Measurements from ENCODE around the gene KANK3.

KANK3 gene

DNA sequence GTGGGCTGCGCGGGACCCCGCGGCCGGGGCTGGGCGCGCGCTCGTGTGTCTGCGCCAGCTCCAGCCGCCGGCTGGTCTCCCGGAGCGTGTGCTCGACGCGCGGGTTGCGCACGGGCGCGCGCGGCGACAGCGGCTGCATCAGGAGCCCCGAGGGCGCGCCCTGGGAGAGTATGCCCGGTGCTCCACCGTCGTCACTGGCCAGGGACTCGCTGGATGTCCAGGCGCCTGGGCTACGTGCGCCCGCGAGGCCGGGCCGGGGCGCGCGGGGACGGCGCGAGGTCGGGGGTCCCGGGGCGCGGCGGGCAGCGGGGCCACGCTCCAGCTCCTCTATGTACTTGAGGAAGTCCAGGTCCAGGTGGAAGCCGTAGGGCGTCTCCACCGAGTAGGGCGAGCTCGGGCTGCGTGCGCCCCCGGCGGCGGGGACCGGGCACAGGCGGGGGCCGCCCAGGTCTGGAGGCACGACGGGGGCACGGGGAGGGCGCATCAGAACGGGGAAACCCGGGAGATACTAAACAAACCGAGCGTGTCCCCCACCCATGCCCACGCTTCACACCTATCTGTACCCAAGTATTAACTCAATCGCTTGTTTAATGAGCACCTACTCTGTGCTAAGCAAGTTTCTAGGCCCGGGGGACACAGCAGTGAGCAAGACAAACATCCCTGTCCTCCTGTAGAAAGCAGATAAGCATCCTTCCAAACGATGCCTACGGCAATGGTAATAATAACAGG is 7.6 kb downstream of the KANK3 start:
- no peaks in the 10 kb centered on the region for H3K36me3 Mint-ChIP-seq (ENCODE audit: low read depth)
- H3K27me3 Mint-ChIP-seq: peaks cover 33% of the 10 kb centered on the region
- peak overlapping the region; percentile 60 for H3K4me3 Mint-ChIP-seq
- H3K4me1 Mint-ChIP-seq (ENCODE audit: low read depth): peaks cover 7% of the 10 kb centered on the region
- H3K9me3 Mint-ChIP-seq: no peaks in the 10 kb centered on the region
- H3K27ac Mint-ChIP-seq: no peak overlapping the region

- Mint-ChIP-seq H3K4me1 (ENCODE audit: low read depth) (peaks cover 4% of the 10 kb centered on the region), H3K9me3 (no peaks in the 10 kb centered on the region), H3K36me3 (ENCODE audit: low read depth) (no peaks in the 10 kb centered on the region), H3K27me3 (peaks cover 31% of the 10 kb centered on the region), H3K4me3 (no peak overlapping the region), H3K27ac (no peak overlapping the region)
Measured at GRCh38 chr19:8334458-8335342, 8.4 kb downstream of the KANK3 start.

DNA sequence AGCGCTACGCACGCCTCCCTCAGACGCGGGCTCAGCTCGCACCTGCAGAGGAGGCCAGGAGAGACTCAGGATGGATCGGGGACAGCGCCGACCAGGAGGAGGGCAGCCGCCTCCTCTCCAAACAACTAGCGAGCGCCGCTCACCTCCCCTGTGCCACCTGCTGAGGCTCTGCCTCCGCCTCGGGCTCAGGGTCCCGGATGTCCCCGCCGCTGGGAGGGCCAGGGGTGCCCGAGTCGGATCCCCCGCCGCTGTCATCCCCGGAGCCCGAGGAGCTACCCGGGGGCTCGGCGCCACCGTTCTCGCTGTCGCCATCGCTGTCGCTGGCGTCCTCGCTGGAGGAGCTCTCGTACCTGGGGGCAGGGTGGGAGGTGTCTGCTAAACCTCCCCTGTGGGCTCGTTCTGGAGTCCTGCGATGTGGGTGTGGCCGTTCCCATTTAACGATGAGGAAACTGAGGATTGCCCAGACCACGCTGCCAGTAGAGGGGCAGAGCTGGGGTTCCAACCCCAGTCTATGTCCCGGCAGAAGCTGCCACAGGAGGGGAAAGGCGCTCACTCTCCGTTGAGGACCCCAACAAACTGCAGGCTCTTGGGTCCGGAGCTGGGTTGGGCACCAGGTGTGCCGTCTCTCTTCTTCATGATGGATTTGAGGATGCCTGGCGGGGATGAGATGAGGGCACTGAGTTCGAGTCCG is 9.2 kb downstream of the KANK3 start:
- Mint-ChIP-seq H3K4me1 (ENCODE audit: low read depth) (peaks cover 4% of the 10 kb centered on the region), H3K9me3 (no peaks in the 10 kb centered on the region), H3K4me3 (peak overlapping the region; percentile 20), H3K36me3 (ENCODE audit: low read depth) (no peaks in the 10 kb centered on the region), H3K27me3 (peaks cover 29% of the 10 kb centered on the region), H3K27ac (no peak overlapping the region)

- Mint-ChIP-seq H3K27ac (no peak overlapping the region), H3K36me3 (ENCODE audit: low read depth) (no peaks in the 10 kb centered on the region), H3K4me1 (ENCODE audit: low read depth) (peaks cover 4% of the 10 kb centered on the region), H3K9me3 (no peaks in the 10 kb centered on the region), H3K27me3 (peaks cover 25% of the 10 kb centered on the region), H3K4me3 (no peak overlapping the region)
Measured at GRCh38 chr19:8332976-8333766, 9.9 kb downstream of the KANK3 start.

DNA sequence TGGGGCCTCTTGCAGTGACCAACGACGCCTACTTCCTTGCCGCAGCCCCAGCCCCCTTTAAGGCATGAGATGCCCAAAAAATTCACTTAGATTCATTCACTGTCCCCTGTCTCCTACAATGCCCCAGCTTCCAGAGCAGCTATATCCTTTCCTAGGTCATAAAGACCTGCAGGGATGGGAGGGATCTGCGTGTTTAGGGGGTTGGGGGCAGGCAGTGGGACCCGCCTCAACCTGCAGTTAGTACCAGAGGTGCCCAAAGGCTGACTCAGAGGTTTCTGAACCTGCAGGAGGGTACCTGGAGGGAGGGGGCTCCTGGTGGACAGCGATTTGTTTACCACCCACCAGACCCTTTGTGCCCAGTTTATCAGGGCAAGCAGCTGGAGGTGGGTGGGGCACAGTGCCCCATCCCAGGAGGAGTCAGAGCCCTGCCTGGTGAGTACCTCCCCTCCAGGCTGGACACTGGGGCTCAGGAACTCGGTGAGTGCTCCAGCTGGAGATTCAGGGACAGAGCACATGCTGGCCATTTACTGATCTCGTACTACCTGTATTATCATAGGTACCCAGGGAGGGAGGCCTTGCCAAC is 11.7 kb downstream of the KANK3 start:
- Mint-ChIP-seq H3K4me1 (ENCODE audit: low read depth) (peaks cover 4% of the 10 kb centered on the region), H3K27ac (no peak overlapping the region), H3K36me3 (ENCODE audit: low read depth) (no peaks in the 10 kb centered on the region), H3K4me3 (no peak overlapping the region), H3K9me3 (no peaks in the 10 kb centered on the region), H3K27me3 (peaks cover 13% of the 10 kb centered on the region)

- Mint-ChIP-seq H3K4me1 (ENCODE audit: low read depth) (no peaks in the 10 kb centered on the region), H3K27ac (no peak overlapping the region), H3K36me3 (ENCODE audit: low read depth) (no peaks in the 10 kb centered on the region), H3K27me3 (peaks cover 8% of the 10 kb centered on the region), H3K9me3 (no peaks in the 10 kb centered on the region), H3K4me3 (no peak overlapping the region)
Measured at GRCh38 chr19:8329996-8330395, 13.1 kb downstream of the KANK3 start.

DNA sequence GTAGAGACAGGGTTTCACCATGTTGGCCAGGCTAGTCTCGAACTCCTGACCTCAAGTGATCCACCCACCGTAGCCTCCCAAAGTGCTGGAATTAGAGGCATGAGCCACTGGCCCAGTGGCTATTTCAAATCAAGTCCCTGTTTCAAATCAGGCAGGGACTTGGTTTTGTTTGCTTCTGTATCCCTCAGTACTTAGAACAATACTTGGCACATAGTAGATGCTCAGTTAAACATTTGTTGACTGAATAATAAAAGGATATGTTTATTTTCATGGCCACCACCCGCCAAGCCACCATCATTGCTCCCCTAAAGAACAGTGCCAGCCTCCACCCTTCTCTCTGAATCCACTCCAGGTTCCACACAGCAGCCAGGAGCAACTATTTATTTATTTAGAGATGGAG is 17.6 kb downstream of the KANK3 start:
- Mint-ChIP-seq H3K27ac (no peak overlapping the region), H3K27me3 (no peaks in the 10 kb centered on the region), H3K4me1 (ENCODE audit: low read depth) (peaks cover 15% of the 10 kb centered on the region), H3K9me3 (no peaks in the 10 kb centered on the region), H3K36me3 (ENCODE audit: low read depth) (peaks cover 26% of the 10 kb centered on the region), H3K4me3 (no peak overlapping the region)

GRCh38 chr19:8324186-8325050 is 18.6 kb downstream of the KANK3 start:
- H3K4me3 Mint-ChIP-seq: no peak overlapping the region
- H3K9me3 Mint-ChIP-seq: no peaks in the 10 kb centered on the region
- peaks cover 31% of the 10 kb centered on the region for H3K36me3 Mint-ChIP-seq (ENCODE audit: low read depth)
- H3K4me1 Mint-ChIP-seq (ENCODE audit: low read depth): peaks cover 25% of the 10 kb centered on the region
- H3K27me3 Mint-ChIP-seq: no peaks in the 10 kb centered on the region
- H3K27ac Mint-ChIP-seq: no peak overlapping the region

GRCh38 chr19:8323781-8324185 is 19.3 kb downstream of the KANK3 start:
- Mint-ChIP-seq H3K4me1 (ENCODE audit: low read depth) (peaks cover 31% of the 10 kb centered on the region), H3K36me3 (ENCODE audit: low read depth) (peaks cover 31% of the 10 kb centered on the region), H3K27me3 (no peaks in the 10 kb centered on the region), H3K27ac (no peak overlapping the region), H3K4me3 (peak overlapping the region; percentile 96), H3K9me3 (no peaks in the 10 kb centered on the region)

- Mint-ChIP-seq H3K9me3 (no peaks in the 10 kb centered on the region), H3K27ac (peak overlapping the region; percentile 99), H3K27me3 (no peaks in the 10 kb centered on the region), H3K4me3 (peak overlapping the region; percentile 96), H3K36me3 (ENCODE audit: low read depth) (peaks cover 32% of the 10 kb centered on the region), H3K4me1 (ENCODE audit: low read depth) (peaks cover 32% of the 10 kb centered on the region)
Measured at GRCh38 chr19:8322638-8322997, 20.4 kb downstream of the KANK3 start.

GRCh38 chr19:8321986-8322637 is 20.9 kb downstream of the KANK3 start:
- peak overlapping the region; percentile 99 for H3K27ac Mint-ChIP-seq
- peaks cover 32% of the 10 kb centered on the region for H3K4me1 Mint-ChIP-seq (ENCODE audit: low read depth)
- peaks cover 35% of the 10 kb centered on the region for H3K36me3 Mint-ChIP-seq (ENCODE audit: low read depth)
- no peaks in the 10 kb centered on the region for H3K9me3 Mint-ChIP-seq
- H3K27me3 Mint-ChIP-seq: no peaks in the 10 kb centered on the region
- H3K4me3 Mint-ChIP-seq: peak overlapping the region; percentile 96

DNA sequence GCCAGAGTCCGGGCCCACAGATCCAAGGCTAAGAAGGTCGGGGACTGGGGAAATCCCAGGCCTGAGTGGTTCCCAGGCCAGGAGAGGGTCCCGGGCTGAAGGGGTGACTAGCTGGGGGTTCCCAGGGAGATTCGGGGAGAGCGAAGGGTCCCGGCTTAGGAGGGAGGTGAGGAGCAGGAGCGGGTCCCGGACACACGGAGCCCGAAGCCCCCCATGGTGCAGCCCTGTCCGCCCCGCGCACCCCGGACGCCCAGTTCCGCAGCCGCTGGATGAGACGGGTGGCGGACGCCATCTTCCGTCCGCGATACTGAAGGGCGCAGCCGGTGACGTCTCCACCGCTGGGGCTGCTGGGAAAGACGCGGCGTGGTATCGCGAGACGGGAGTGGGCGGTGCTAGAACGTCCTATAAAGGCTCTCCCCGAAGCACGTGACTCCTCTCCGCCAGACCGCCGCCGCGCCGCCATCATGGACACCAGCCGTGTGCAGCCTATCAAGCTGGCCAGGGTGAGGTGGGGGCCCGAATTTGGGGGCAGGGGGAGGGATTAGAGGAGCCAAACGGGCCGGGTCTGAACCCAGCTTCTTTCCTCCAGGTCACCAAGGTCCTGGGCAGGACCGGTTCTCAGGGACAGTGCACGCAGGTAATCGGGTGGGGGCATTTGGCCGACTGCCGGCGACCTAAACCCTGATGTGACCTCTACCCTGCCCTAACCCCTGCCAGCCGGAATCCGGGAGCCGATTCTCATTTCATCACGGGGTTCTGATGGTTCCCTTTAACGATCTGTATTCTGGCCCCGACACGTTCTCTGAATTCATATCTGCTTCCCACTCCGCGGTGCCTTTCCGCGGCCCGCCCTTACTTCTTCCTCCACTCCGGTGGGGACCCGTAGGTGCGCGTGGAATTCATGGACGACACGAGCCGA is 21.7 kb downstream of the KANK3 start, which contains the start of the genes NDUFA7 and RPS28:
Gene NDUFA7, minus strand, starts transcription at position 309 of the 919 bp plus-strand sequence. Its CDS starts 17 bp downstream, at position 292.
Gene RPS28, plus strand, starts transcription at position 430 of the 919 bp plus-strand sequence. Its CDS starts 35 bp downstream, at position 465.
- Mint-ChIP-seq H3K4me1 (ENCODE audit: low read depth) (peaks cover 32% of the 10 kb centered on the region), H3K9me3 (no peaks in the 10 kb centered on the region), H3K27ac (peak within 1 kb of the TSS; percentile 99), H3K36me3 (ENCODE audit: low read depth) (peaks cover 35% of the 10 kb centered on the region), H3K27me3 (no peaks in the 10 kb centered on the region), H3K4me3 (peak within 1 kb of the TSS; percentile 96)

Data from stimulated activated naive CD8-positive, alpha-beta T cell treated with anti-CD3 and anti-CD28 coated beads, Interleukin-15, Interleukin-2, amounts not matched to agents 100 ng/mL and 50 ng/mL, for 24 hours (primary cell).